ENCODE measurements around the gene EIF4E3. TPM values are rescaled to one million over a fixed set of nuclear protein-coding genes. Genes with fewer than 3 reads are reported as not detected.

Gene EIF4E3
- total and polyA plus RNA-seq, 2 donors (not counting 1 experiment from before 2014, with no cell fraction given): 1.8 to 12.8 TPM

GRCh38 chr3:71742621-71743020, 17.4 kb upstream of the EIF4E3 start:
- DNase-seq (ENCODE audit: low read depth in 2 of 2): no peak
- no peaks in the 10 kb centered on the region for H3K9me3 ChIP-seq (ENCODE audit: control insufficient read depth, insufficient read depth, low read depth, low read length)
- no peak overlapping the region for H2AFZ ChIP-seq (ENCODE audit: low read length)
- TF ChIP-seq EZH2 (IDR thresholded peaks at IDR 0.05; ENCODE audit: low read length, missing control alignments) (no peak), CTCF (conservative IDR thresholded peaks at IDR 0.05 in 1 of 2, IDR thresholded peaks at IDR 0.05 in 1 of 2; ENCODE audit: low read depth in 1 of 2, low read length in 2 of 2) (no peak)
- H3K27ac ChIP-seq (ENCODE audit: insufficient read depth, low read length): no peak overlapping the region
- no peaks in the 10 kb centered on the region for H3K36me3 ChIP-seq (ENCODE audit: control insufficient read depth, insufficient read depth, low read length)
- peaks cover 2% of the 10 kb centered on the region for H3K27me3 ChIP-seq (ENCODE audit: control insufficient read depth, insufficient read depth, low read length)
- H4K20me1 ChIP-seq (ENCODE audit: control insufficient read depth, extremely low read depth, insufficient read depth, low read length): no peaks in the 10 kb centered on the region
- H3K4me2 ChIP-seq (ENCODE audit: extremely low read depth, insufficient read depth, low read length): no peak overlapping the region
- H3K79me2 ChIP-seq (ENCODE audit: control insufficient read depth, insufficient read depth, low read length): no peaks in the 10 kb centered on the region
- H3K4me1 ChIP-seq (ENCODE audit: control insufficient read depth, extremely low read depth, insufficient read depth, low read length): no peaks in the 10 kb centered on the region
- no peak overlapping the region for H3K9ac ChIP-seq (ENCODE audit: insufficient read depth, low read length)
- no peak overlapping the region for H3K4me3 ChIP-seq (replicated peaks in 1 of 4; ENCODE audit: control extremely low read depth in 1 of 4, insufficient read depth in 1 of 4, low read depth in 3 of 4, low read length in 4 of 4)

- no peak overlapping the region for H3K27ac ChIP-seq (ENCODE audit: insufficient read depth, low read length)
- no peaks in the 10 kb centered on the region for H3K36me3 ChIP-seq (ENCODE audit: control insufficient read depth, insufficient read depth, low read length)
- H3K9me3 ChIP-seq (ENCODE audit: control insufficient read depth, insufficient read depth, low read depth, low read length): no peaks in the 10 kb centered on the region
- H3K4me3 ChIP-seq (replicated peaks in 1 of 4; ENCODE audit: control extremely low read depth in 1 of 4, insufficient read depth in 1 of 4, low read depth in 3 of 4, low read length in 4 of 4): no peak overlapping the region
- H3K4me1 ChIP-seq (ENCODE audit: control insufficient read depth, extremely low read depth, insufficient read depth, low read length): no peaks in the 10 kb centered on the region
- no peak overlapping the region for H2AFZ ChIP-seq (ENCODE audit: low read length)
- no peaks in the 10 kb centered on the region for H4K20me1 ChIP-seq (ENCODE audit: control insufficient read depth, extremely low read depth, insufficient read depth, low read length)
- no peak for DNase-seq (ENCODE audit: low read depth in 2 of 2)
- H3K4me2 ChIP-seq (ENCODE audit: extremely low read depth, insufficient read depth, low read length): no peak overlapping the region
- no peak overlapping the region for H3K9ac ChIP-seq (ENCODE audit: insufficient read depth, low read length)
- TF ChIP-seq EZH2 (IDR thresholded peaks at IDR 0.05; ENCODE audit: low read length, missing control alignments): no peak
- no peak for TF ChIP-seq CTCF (conservative IDR thresholded peaks at IDR 0.05 in 1 of 2, IDR thresholded peaks at IDR 0.05 in 1 of 2; ENCODE audit: low read depth in 1 of 2, low read length in 2 of 2)
- peaks cover 2% of the 10 kb centered on the region for H3K27me3 ChIP-seq (ENCODE audit: control insufficient read depth, insufficient read depth, low read length)
- H3K79me2 ChIP-seq (ENCODE audit: control insufficient read depth, insufficient read depth, low read length): no peaks in the 10 kb centered on the region
Measured at GRCh38 chr3:71734881-71735280, 9.7 kb upstream of the EIF4E3 start.

DNA sequence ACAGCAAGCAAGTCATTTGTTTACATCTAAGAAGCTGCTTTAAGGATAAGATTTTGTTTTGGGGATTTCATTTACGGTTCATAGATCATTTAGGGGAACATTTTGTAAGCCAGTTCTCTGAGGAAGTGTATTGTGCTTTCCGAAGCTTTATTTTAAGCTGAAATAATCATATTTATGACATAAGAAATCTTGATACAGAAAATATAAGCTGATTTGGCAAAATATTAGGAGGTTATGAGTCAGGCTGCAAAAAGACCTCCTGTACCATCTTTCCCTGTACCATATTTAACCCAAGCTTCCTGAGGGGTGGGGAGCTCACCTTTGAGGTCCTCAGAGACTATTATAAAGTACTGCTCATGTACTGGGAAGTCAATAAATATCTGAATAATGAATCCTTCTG, 8.1 kb upstream of the EIF4E3 start:
- no peak for TF ChIP-seq CTCF (conservative IDR thresholded peaks at IDR 0.05 in 1 of 2, IDR thresholded peaks at IDR 0.05 in 1 of 2; ENCODE audit: low read depth in 1 of 2, low read length in 2 of 2)
- TF ChIP-seq EZH2 (IDR thresholded peaks at IDR 0.05; ENCODE audit: low read length, missing control alignments): no peak
- Histone ChIP-seq H3K36me3 (ENCODE audit: control insufficient read depth, insufficient read depth, low read length) (no peaks in the 10 kb centered on the region), H4K20me1 (ENCODE audit: control insufficient read depth, extremely low read depth, insufficient read depth, low read length) (no peaks in the 10 kb centered on the region), H2AFZ (ENCODE audit: low read length) (no peak overlapping the region), H3K9me3 (ENCODE audit: control insufficient read depth, insufficient read depth, low read depth, low read length) (no peaks in the 10 kb centered on the region), H3K79me2 (ENCODE audit: control insufficient read depth, insufficient read depth, low read length) (no peaks in the 10 kb centered on the region), H3K4me3 (replicated peaks in 1 of 4; ENCODE audit: control extremely low read depth in 1 of 4, insufficient read depth in 1 of 4, low read depth in 3 of 4, low read length in 4 of 4) (no peak overlapping the region), H3K4me1 (ENCODE audit: control insufficient read depth, extremely low read depth, insufficient read depth, low read length) (no peaks in the 10 kb centered on the region), H3K27ac (ENCODE audit: insufficient read depth, low read length) (no peak overlapping the region), H3K9ac (ENCODE audit: insufficient read depth, low read length) (no peak overlapping the region), H3K4me2 (ENCODE audit: extremely low read depth, insufficient read depth, low read length) (no peak overlapping the region), H3K27me3 (ENCODE audit: control insufficient read depth, insufficient read depth, low read length) (no peaks in the 10 kb centered on the region)
- DNase-seq (ENCODE audit: low read depth in 2 of 2): no peak
